ENCODE results near the gene ZMYND8.
"Not testable (repeated sequence)": the region's sequence is repeated elsewhere in the genome, so short reads cannot be mapped to it uniquely, and the experiment has no call there.

ZMYND8 gene

DNA sequence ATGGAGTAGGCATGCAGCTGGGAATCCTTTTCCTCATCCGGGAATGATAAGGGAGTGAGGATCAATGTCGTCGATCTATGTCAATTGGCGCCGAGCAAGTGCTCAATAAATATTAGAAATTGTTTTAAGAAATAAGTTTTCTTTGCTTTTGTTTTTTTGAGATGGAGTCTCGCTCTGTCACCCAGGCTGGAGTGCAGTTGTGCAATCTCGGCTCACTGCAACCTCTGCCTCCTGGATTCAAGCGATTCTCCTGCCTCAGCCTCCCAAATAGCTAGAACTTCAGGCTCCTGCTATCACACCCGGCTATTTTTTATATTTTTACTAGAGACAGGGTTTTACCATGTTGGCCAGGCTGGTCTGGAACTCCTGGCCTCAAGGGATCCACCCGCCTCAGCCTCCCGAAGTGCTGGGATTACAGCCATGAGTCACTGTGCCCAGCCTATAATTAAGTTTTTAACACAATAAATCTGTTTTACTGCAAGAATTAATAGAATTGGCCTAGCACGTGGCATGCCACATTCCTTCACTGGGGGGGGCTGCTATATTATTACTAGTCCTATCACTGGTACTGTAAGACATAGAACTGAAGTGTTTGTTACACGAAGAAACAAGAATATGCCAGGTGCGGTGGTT is 92.2 kb downstream of the ZMYND8 start:
- H3K4me3 Mint-ChIP-seq; H3K4me1 Mint-ChIP-seq (ENCODE audit: low read depth); H3K27ac Mint-ChIP-seq; H3K27me3 Mint-ChIP-seq (ENCODE audit: low read depth); DNase-seq (ENCODE audit: low spot score); H3K9me3 Mint-ChIP-seq: not testable (repeated sequence)
- H3K36me3 Mint-ChIP-seq (ENCODE audit: low read depth): peaks cover 31% of the 10 kb centered on the region

DNA sequence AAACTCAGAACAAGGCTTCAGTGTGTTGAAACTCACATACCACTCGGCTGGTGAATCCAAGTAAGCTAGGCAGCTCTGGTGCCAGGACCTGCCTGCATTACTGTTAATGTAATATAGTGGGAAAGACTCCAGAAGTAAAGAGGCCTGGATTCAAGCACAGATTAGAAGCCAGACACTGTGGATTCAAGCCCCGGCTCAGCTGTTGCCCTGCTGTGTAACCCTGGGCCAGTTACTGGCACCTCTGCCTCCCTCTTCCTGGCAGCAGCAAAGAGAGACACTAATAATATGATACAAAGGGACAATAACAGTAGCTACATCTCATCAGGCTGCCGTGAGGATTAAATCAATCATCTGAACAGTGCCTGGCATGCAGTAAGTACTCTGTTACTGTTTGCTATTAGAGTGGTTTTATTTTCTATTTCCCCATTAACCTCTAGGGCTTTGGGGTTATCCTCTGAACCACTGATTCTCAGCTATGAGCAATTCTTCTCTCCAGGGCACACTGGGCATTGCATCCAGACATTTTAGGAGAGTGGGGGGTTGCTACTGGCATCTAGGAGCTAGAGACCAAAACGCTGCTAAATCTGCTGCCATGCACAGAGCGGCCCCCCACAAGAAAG is 92.9 kb downstream of the ZMYND8 start:
- Mint-ChIP-seq H3K4me1 (ENCODE audit: low read depth) (peaks cover 7% of the 10 kb centered on the region), H3K27ac (no peak overlapping the region), H3K4me3 (no peak overlapping the region), H3K27me3 (ENCODE audit: low read depth) (no peaks in the 10 kb centered on the region), H3K9me3 (no peaks in the 10 kb centered on the region), H3K36me3 (ENCODE audit: low read depth) (peaks cover 31% of the 10 kb centered on the region)
- DNase-seq (ENCODE audit: low spot score): no peak

DNA sequence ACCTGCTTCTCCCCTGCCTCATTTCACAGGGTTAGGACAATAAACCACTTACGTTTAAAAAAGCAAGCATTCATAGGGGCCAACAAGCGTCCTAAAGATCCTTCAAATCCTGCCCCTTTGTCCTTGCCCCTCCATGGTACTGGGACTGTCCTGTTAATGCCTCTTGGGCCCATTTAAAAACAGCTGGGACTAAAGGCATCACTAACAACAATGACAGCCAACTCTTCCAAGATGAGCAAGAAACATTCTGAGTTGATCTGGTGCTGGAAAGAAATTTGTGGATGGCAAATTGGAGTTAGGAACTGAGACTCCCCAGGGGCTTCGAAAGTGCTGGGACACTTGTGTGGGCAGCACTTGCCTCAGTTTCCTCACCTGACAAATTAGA is 93.4 kb downstream of the ZMYND8 start:
- DNase-seq (ENCODE audit: low spot score): no peak
- H3K27ac Mint-ChIP-seq: no peak overlapping the region
- no peaks in the 10 kb centered on the region for H3K9me3 Mint-ChIP-seq
- peaks cover 9% of the 10 kb centered on the region for H3K4me1 Mint-ChIP-seq (ENCODE audit: low read depth)
- peaks cover 31% of the 10 kb centered on the region for H3K36me3 Mint-ChIP-seq (ENCODE audit: low read depth)
- no peaks in the 10 kb centered on the region for H3K27me3 Mint-ChIP-seq (ENCODE audit: low read depth)
- no peak overlapping the region for H3K4me3 Mint-ChIP-seq

GRCh38 chr20:47262365-47263013 is 94.0 kb downstream of the ZMYND8 start:
- peak overlapping the region; percentile 28 for H3K27ac Mint-ChIP-seq
- H3K36me3 Mint-ChIP-seq (ENCODE audit: low read depth): peaks cover 31% of the 10 kb centered on the region

DNA sequence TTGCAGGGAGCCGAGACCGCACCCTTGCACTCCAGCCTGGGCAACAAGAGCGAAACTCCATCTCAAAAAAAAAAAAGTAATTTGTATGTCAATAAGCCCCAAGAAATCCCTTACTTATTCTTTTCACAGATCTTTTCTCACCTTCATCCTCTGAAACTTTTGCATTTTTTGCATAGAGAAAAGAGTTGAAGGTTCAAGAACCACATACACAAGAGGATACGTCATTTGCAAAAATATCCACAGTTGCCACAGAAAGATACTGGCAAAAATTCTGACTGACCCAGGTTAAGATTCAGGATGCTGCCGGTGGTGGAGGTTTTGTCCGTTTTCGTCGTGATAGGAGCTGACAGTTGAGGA is 94.5 kb downstream of the ZMYND8 start:
- Mint-ChIP-seq H3K4me1 (ENCODE audit: low read depth) (peaks cover 9% of the 10 kb centered on the region), H3K9me3 (no peaks in the 10 kb centered on the region), H3K27ac (no peak overlapping the region), H3K36me3 (ENCODE audit: low read depth) (peaks cover 35% of the 10 kb centered on the region), H3K4me3 (no peak overlapping the region), H3K27me3 (ENCODE audit: low read depth) (no peaks in the 10 kb centered on the region)
- DNase-seq (ENCODE audit: low spot score): no peak

More at GRCh38 chr20:47262365-47263013, 94.0 kb downstream of the ZMYND8 start:
- H3K27me3 Mint-ChIP-seq (ENCODE audit: low read depth): no peaks in the 10 kb centered on the region
- no peak for DNase-seq (ENCODE audit: low spot score)
- H3K4me3 Mint-ChIP-seq: no peak overlapping the region
- H3K9me3 Mint-ChIP-seq: no peaks in the 10 kb centered on the region
- H3K4me1 Mint-ChIP-seq (ENCODE audit: low read depth): peaks cover 9% of the 10 kb centered on the region

DNA sequence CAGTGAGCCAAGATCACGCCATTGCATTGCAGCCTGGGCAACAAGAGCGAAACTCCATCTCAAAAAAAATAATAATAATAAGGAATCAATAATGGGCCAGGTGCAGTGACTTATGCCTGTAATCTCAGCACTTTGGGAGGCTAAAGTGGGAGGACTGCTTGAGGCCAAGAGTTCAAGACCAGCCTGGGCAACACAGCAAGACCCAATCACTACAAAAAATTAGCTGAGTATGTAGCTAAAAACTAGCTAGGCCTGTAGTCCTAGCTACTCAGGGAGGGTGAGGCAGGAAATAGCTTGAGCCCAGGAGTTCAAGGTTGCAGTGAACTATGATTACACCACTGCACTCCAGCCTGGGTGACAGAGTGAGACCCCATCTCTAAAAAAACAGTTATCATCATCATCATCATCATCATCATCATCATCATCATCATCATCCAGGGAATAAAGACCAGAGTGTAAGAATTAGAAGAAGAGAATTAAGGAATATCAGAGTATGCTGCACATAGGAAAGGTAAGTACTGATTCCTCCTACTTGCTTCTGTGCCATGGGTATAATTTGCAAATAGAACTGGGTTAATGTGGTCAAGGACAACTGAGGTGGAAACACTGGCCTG is 95.2 kb downstream of the ZMYND8 start:
- not testable (repeated sequence) for H3K4me3 Mint-ChIP-seq; H3K27me3 Mint-ChIP-seq (ENCODE audit: low read depth); H3K9me3 Mint-ChIP-seq; H3K27ac Mint-ChIP-seq; H3K4me1 Mint-ChIP-seq (ENCODE audit: low read depth); DNase-seq (ENCODE audit: low spot score)
- H3K36me3 Mint-ChIP-seq (ENCODE audit: low read depth): peaks cover 36% of the 10 kb centered on the region

GRCh38 chr20:47260540-47261126 is 95.9 kb downstream of the ZMYND8 start:
- H3K4me3 Mint-ChIP-seq; H3K27ac Mint-ChIP-seq; H3K27me3 Mint-ChIP-seq (ENCODE audit: low read depth); H3K9me3 Mint-ChIP-seq; H3K4me1 Mint-ChIP-seq (ENCODE audit: low read depth); DNase-seq (ENCODE audit: low spot score): not testable (repeated sequence)
- H3K36me3 Mint-ChIP-seq (ENCODE audit: low read depth): peaks cover 34% of the 10 kb centered on the region

DNA sequence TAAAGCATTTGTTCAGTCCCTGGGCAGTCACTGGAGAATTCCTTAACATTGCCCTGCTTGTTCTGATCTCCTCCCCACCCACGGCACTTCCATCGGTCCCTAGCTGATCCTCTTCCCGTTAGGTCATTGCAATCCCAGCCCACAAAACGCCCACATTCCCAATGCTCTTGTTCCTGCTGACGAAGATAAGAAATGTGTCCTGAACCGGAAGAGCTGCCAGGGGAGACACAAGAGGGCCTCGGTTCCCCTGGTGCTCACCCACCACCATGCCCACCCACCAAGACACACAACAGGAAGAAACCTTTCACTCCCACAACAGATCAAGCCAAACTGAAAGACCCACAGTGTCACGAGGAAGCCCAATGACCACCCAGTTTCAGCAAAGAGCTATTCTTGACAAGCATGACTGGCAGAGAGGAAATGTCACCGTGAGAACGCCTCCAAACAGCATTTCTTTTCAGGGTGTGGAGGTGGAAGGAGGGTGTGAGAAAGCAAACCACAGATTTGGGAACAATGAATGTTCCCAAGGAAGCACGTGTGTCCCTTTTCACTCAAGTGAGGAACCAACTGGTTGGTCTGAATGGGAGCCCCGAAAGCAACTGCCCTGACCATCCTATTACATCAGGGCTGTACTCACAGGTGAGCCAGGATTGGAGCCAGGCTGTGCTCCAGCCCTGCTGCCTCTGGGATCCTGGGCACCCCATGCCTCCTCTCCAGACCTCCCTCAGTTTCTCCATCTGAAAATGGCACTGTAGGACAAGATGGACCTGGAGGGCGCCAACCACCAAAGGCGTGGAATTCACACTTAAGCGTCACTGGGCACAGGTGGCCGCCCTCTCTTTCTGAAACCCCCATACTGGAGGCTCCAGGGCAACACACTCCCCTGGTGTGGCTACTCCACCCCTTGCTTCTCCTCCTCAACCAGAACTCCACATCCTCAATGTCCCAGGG is 97.5 kb downstream of the ZMYND8 start:
- Mint-ChIP-seq H3K36me3 (ENCODE audit: low read depth) (peaks cover 36% of the 10 kb centered on the region), H3K4me1 (ENCODE audit: low read depth) (peaks cover 9% of the 10 kb centered on the region), H3K4me3 (no peak overlapping the region), H3K27me3 (ENCODE audit: low read depth) (no peaks in the 10 kb centered on the region), H3K27ac (peak overlapping the region; percentile 41), H3K9me3 (no peaks in the 10 kb centered on the region)
- DNase-seq (ENCODE audit: low spot score): no peak

DNA sequence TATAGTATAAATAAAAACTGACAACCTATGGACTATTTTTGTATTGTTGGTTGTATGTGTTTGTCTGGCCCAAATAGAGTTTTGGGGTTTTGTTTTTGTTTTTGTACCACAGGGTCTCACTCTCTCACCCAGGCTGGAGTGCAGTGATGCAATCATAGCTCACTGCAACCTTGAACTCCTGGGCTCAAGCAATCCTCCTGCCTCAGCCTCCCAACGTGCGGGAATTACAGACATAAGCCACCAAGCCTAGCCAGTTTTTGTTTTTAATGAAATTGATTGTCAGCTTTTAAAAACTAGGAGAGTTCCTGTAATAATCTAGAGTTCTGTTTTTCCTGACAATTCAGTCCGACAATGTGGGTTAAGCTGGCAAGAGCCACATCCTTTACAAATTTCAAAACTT is 98.7 kb downstream of the ZMYND8 start:
- Mint-ChIP-seq H3K36me3 (ENCODE audit: low read depth) (peaks cover 44% of the 10 kb centered on the region), H3K27ac (no peak overlapping the region), H3K9me3 (no peaks in the 10 kb centered on the region), H3K4me1 (ENCODE audit: low read depth) (peaks cover 9% of the 10 kb centered on the region), H3K4me3 (no peak overlapping the region), H3K27me3 (ENCODE audit: low read depth) (no peaks in the 10 kb centered on the region)
- no peak for DNase-seq (ENCODE audit: low spot score)

DNA sequence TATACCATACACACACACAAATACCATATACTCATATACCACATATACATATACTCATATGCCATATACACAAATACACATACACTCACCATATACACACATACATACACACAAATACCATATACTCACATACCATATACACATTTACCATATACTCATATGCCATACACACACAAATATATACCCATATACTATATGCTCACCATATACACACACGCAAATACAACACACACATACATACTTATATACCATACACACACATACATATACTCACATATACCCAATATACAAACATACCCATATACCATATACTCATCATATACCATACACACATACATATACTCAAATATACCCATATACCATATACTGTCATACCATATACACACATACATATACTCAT is 99.2 kb downstream of the ZMYND8 start:
- peaks cover 42% of the 10 kb centered on the region for H3K36me3 Mint-ChIP-seq (ENCODE audit: low read depth)
- no peaks in the 10 kb centered on the region for H3K27me3 Mint-ChIP-seq (ENCODE audit: low read depth)
- peaks cover 9% of the 10 kb centered on the region for H3K4me1 Mint-ChIP-seq (ENCODE audit: low read depth)
- no peaks in the 10 kb centered on the region for H3K9me3 Mint-ChIP-seq
- no peak overlapping the region for H3K4me3 Mint-ChIP-seq
- no peak overlapping the region for H3K27ac Mint-ChIP-seq
- no peak for DNase-seq (ENCODE audit: low spot score)

DNA sequence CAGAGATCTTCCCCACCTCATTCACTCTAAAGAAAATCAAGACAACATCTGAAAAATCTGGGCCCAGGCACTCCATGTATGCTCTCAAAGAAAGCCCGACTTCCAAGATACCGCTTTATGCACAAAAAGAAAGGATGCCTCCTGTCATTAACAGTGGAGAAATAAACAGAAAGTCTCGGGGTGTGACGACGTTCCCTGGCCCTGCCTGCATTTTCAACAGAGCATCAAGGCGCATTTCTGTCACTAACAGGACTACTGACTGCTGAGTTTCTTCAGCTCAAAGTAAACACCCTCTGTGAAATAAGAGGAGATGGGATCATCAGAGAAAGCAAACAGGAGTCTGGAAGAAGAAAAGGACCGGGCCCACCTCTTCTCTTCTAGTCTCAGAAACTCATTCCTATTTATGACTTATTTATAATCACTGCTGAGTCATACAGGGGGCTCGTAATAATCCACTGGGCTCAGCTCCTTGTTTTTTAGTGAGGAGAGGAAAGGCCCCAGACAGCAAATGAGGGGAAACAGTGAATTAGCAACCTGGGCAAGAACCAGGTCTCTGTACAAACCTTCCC is 99.7 kb downstream of the ZMYND8 start:
- no peak for DNase-seq (ENCODE audit: low spot score)
- H3K4me1 Mint-ChIP-seq (ENCODE audit: low read depth): peaks cover 9% of the 10 kb centered on the region
- no peak overlapping the region for H3K27ac Mint-ChIP-seq
- H3K4me3 Mint-ChIP-seq: no peak overlapping the region
- H3K36me3 Mint-ChIP-seq (ENCODE audit: low read depth): peaks cover 38% of the 10 kb centered on the region
- H3K27me3 Mint-ChIP-seq (ENCODE audit: low read depth): no peaks in the 10 kb centered on the region
- H3K9me3 Mint-ChIP-seq: no peaks in the 10 kb centered on the region

DNA sequence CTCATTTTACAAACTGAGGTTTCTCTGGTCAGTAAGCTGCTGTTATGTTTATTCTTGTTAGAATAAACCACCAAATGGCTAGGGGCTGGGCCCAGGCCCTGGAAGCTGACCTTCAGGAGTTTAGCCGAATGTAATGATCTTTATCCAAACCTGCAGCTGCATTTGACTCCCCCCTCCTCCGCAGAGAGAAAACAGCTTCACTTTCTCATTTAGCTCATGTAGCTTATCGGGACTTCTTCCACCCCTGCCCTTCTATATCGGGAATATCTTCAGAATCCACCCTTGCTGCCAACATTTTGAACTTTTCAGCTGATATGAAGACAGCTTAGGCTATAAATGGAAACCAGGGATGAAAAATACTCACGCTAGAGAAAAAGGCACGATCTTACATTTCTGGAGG is 102.6 kb downstream of the ZMYND8 start:
- DNase-seq (ENCODE audit: low spot score): no peak
- H3K36me3 Mint-ChIP-seq (ENCODE audit: low read depth): peaks cover 40% of the 10 kb centered on the region

DNA sequence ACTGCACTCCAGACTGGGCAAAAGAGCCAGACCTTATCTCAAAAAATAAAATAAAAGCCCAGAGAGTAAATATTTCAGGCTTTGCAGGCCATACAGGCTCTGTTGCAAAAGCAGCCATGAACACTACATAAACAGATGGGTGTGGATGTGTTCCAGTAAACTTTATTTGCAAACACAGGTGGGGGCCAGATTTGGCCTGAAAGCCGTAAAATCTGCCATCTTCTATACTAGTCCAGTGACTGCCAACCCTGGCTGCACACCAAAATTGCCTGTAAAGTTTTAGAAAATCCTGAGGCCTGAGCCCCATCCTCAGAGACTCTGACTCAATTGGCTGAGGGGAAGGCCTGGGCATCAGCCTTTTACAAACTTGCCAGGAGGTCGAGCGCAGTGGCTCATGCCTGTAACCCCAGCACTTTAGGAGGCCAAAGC is 103.6 kb downstream of the ZMYND8 start:
- no peaks in the 10 kb centered on the region for H3K27me3 Mint-ChIP-seq (ENCODE audit: low read depth)
- H3K27ac Mint-ChIP-seq: no peak overlapping the region
- no peaks in the 10 kb centered on the region for H3K9me3 Mint-ChIP-seq
- H3K4me3 Mint-ChIP-seq: no peak overlapping the region
- H3K4me1 Mint-ChIP-seq (ENCODE audit: low read depth): no peaks in the 10 kb centered on the region
- no peak for DNase-seq (ENCODE audit: low spot score)
- H3K36me3 Mint-ChIP-seq (ENCODE audit: low read depth): peaks cover 48% of the 10 kb centered on the region

More for the DNA sequence above, 102.6 kb downstream of the ZMYND8 start:
- H3K9me3 Mint-ChIP-seq: no peaks in the 10 kb centered on the region
- H3K27me3 Mint-ChIP-seq (ENCODE audit: low read depth): no peaks in the 10 kb centered on the region
- H3K27ac Mint-ChIP-seq: no peak overlapping the region
- H3K4me3 Mint-ChIP-seq: no peak overlapping the region
- peaks cover 4% of the 10 kb centered on the region for H3K4me1 Mint-ChIP-seq (ENCODE audit: low read depth)
